IMR-90 (cell line): ENCODE results near the gene POLG2. TPM values are rescaled to one million over a fixed set of nuclear protein-coding genes. Genes with fewer than 3 reads are reported as not detected.

ENCODE experiments used
- ATAC-seq: fragments of 200-7000 bp; cut with Tn5 transposase; 2 replicates; pipeline ENCODE4 v1.9.1; 2020; ENCODE audit warnings: low read depth, mild to moderate bottlenecking, moderate library complexity
- BruUV-seq: library from RNA; stranded (reverse); fragments of 400-500 nt; replicated peaks from 2 replicates; lab custom pipeline; 2021; lab: Mats Ljungman, UMichigan
- CTCF ChIA-PET: fragments of 300-600 bp; formaldehyde crosslinking; extraction: SDS; loops from one replicate; lab custom pipeline; 2021; ENCODE audit warnings: antibody characterized with exemption; lab: Yijun Ruan, JAX
- POLR2A ChIA-PET: fragments of 300-600 bp; sonication (Branson Sonifier 250); formaldehyde crosslinking; loops from one replicate; lab custom pipeline; 2022; ENCODE audit warnings: antibody characterized with exemption; ENCODE audit not compliant: unreplicated experiment; lab: Charles Lee
- DNase-seq: peaks from one replicate; pipeline ENCODE4 v3.0.0; 2013
- H2AFZ ChIP-seq: replicated peaks from 2 replicates; pipeline ENCODE3; 2013; ENCODE audit warnings: low read length, mild to moderate bottlenecking; ENCODE audit not compliant: poor library complexity
- H2AK5ac ChIP-seq: 2 replicates; pipeline ENCODE4 v1.6.1; 2013; ENCODE audit warnings: low read depth, low read length, inconsistent platforms
- H2AK9ac ChIP-seq: replicated peaks from 2 replicates; pipeline ENCODE3; 2013; ENCODE audit warnings: mild to moderate bottlenecking, low read depth, low read length, moderate library complexity; ENCODE audit not compliant: poor library complexity
- H2BK120ac ChIP-seq: 2 replicates; pipeline ENCODE4 v1.6.1; 2013; ENCODE audit warnings: low read depth, low read length, inconsistent platforms
- H2BK15ac ChIP-seq: 3 replicates; pipeline ENCODE4 v1.6.1; 2013; ENCODE audit warnings: low read depth, low read length, inconsistent platforms
- H2BK20ac ChIP-seq: 2 replicates; pipeline ENCODE4 v1.6.1; 2013; ENCODE audit warnings: low read depth, mild to moderate bottlenecking, inconsistent platforms, low read length, moderate library complexity
- H2BK5ac ChIP-seq: 2 replicates; pipeline ENCODE4 v1.6.1; 2013; ENCODE audit warnings: mild to moderate bottlenecking, low read depth, low read length, inconsistent platforms; ENCODE audit not compliant: poor library complexity, severe bottlenecking
- H3K14ac ChIP-seq: replicated peaks from 2 replicates; pipeline ENCODE4 v1.6.1; 2013; ENCODE audit warnings: low read depth, low read length, inconsistent platforms
- H3K18ac ChIP-seq: 2 replicates; pipeline ENCODE4 v1.6.1; 2013; ENCODE audit warnings: low read depth, low read length, control low read depth
- H3K23ac ChIP-seq: 2 replicates; pipeline ENCODE4 v1.6.1; 2013; ENCODE audit warnings: low read depth, low read length, inconsistent platforms
- H3K27ac ChIP-seq: 2 replicates; pipeline ENCODE4 v1.5.1; 2013; ENCODE audit warnings: mild to moderate bottlenecking, control low read depth, low read length; ENCODE audit not compliant: insufficient read depth
- H3K27me3 ChIP-seq: 2 replicates; pipeline ENCODE4 v1.6.1; 2013; ENCODE audit warnings: low read length; ENCODE audit not compliant: control insufficient read depth, insufficient read depth
- H3K36me3 ChIP-seq: 2 replicates; pipeline ENCODE4 v1.6.1; 2013; ENCODE audit warnings: low read length, mixed read lengths; ENCODE audit not compliant: control insufficient read depth, insufficient read depth
- H3K4ac ChIP-seq: 2 replicates; pipeline ENCODE4 v1.6.1; 2013; ENCODE audit warnings: low read depth, low read length, inconsistent platforms
- H3K4me1 ChIP-seq: 2 replicates; pipeline ENCODE4 v1.6.1; 2013; ENCODE audit warnings: low read length, mixed read lengths; ENCODE audit not compliant: control insufficient read depth, insufficient read depth
- H3K4me2 ChIP-seq: 2 replicates; pipeline ENCODE4 v1.6.1; 2013; ENCODE audit warnings: low read depth, mild to moderate bottlenecking, control low read depth, low read length, moderate library complexity
- H3K4me3 ChIP-seq: 2 replicates; pipeline ENCODE4 v1.5.1; 2013; ENCODE audit warnings: low read depth, mild to moderate bottlenecking, control low read depth, low read length, moderate library complexity; ENCODE audit not compliant: insufficient read depth
- H3K56ac ChIP-seq: 2 replicates; pipeline ENCODE4 v1.6.1; 2013; ENCODE audit warnings: low read length, inconsistent platforms; ENCODE audit not compliant: insufficient read depth; ENCODE audit errors: extremely low read depth
- H3K79me1 ChIP-seq, 2 experiments: 2 replicates each; pipeline ENCODE4 v1.6.1; 2013; ENCODE audit warnings: low read length in 2 of 2, inconsistent platforms in 1 of 2, low read depth in 1 of 2
- H3K9ac ChIP-seq: 2 replicates; pipeline ENCODE4 v1.6.1; 2013; ENCODE audit warnings: low read depth, low read length, control low read depth
- H3K9me1 ChIP-seq: 2 replicates; pipeline ENCODE4 v1.6.1; 2013; ENCODE audit warnings: low read length, inconsistent platforms; ENCODE audit not compliant: insufficient read depth
- H3K9me3 ChIP-seq: 2 replicates; pipeline ENCODE4 v1.6.1; 2013; ENCODE audit warnings: low read length; ENCODE audit not compliant: control insufficient read depth, insufficient read depth
- H4K20me1 ChIP-seq: 2 replicates; pipeline ENCODE4 v1.6.1; 2013; ENCODE audit warnings: low read length, inconsistent platforms; ENCODE audit not compliant: insufficient read depth
- H4K5ac ChIP-seq: 2 replicates; pipeline ENCODE4 v1.6.1; 2013; ENCODE audit warnings: mild to moderate bottlenecking, low read depth, low read length, control low read depth
- H4K8ac ChIP-seq, 2 experiments: 2 replicates each; pipeline ENCODE4 v1.6.1; 2013; ENCODE audit warnings: low read depth in 2 of 2, low read length in 2 of 2, control low read depth in 1 of 2, inconsistent platforms in 1 of 2
- H4K91ac ChIP-seq: 2 replicates; pipeline ENCODE4 v1.6.1; 2013; ENCODE audit warnings: low read depth, low read length, inconsistent platforms; ENCODE audit not compliant: insufficient read depth
- BHLHE40 ChIP-seq: fragments of 150-350 bp; IDR thresholded peaks from 2 replicates; pipeline ENCODE4 v1.6.1; 2016; ENCODE audit warnings: mild to moderate bottlenecking, low read depth, low read length
- CEBPB ChIP-seq: IDR thresholded peaks from 2 replicates; pipeline ENCODE4 v1.6.1; 2012; ENCODE audit warnings: low read depth, low read length, improper control_type of control experiment
- CHD1 ChIP-seq: IDR thresholded peaks from 2 replicates; pipeline ENCODE4 v1.6.1; 2012; ENCODE audit warnings: low read depth, low read length, improper control_type of control experiment
- CTCF ChIP-seq: conservative IDR thresholded peaks from 2 replicates; pipeline ENCODE4 v1.5.1; 2012; ENCODE audit warnings: mild to moderate bottlenecking, low read depth, low read length, improper control_type of control experiment
- ELK1 ChIP-seq: fragments of 150-350 bp; IDR thresholded peaks from 2 replicates; pipeline ENCODE4 v1.6.1; 2016; ENCODE audit warnings: low read depth, mild to moderate bottlenecking, low read length, moderate library complexity, borderline replicate concordance
- FOS ChIP-seq: fragments of 150-350 bp; IDR thresholded peaks from 2 replicates; pipeline ENCODE4 v1.6.1; 2016; ENCODE audit warnings: low read depth, low read length
- MAFK ChIP-seq: IDR thresholded peaks from 2 replicates; pipeline ENCODE4 v1.6.1; 2012; ENCODE audit warnings: low read depth, low read length, improper control_type of control experiment
- MAZ ChIP-seq: IDR thresholded peaks from 2 replicates; pipeline ENCODE4 v1.6.1; 2012; ENCODE audit warnings: low read depth, mild to moderate bottlenecking, low read length, improper control_type of control experiment, moderate library complexity, borderline replicate concordance
- MXI1 ChIP-seq: IDR thresholded peaks from 2 replicates; pipeline ENCODE4 v1.6.1; 2012; ENCODE audit warnings: low read depth, mild to moderate bottlenecking, low read length, moderate library complexity, borderline replicate concordance
- NFE2L2 ChIP-seq: fragments of 150-350 bp; IDR thresholded peaks from 2 replicates; pipeline ENCODE4 v1.6.1; 2016; ENCODE audit warnings: low read depth, mild to moderate bottlenecking, low read length
- POLR2A ChIP-seq: IDR thresholded peaks from 2 replicates; pipeline ENCODE4 v1.6.1; 2012; ENCODE audit warnings: mild to moderate bottlenecking, low read depth, low read length
- RAD21 ChIP-seq: IDR thresholded peaks from 2 replicates; pipeline ENCODE4 v1.6.1; 2012; ENCODE audit warnings: low read length, improper control_type of control experiment
- RCOR1 ChIP-seq: IDR thresholded peaks from 2 replicates; pipeline ENCODE4 v1.6.1; 2012; ENCODE audit warnings: mild to moderate bottlenecking, low read length, improper control_type of control experiment; ENCODE audit not compliant: insufficient replicate concordance
- RFX5 ChIP-seq: IDR thresholded peaks from 2 replicates; pipeline ENCODE4 v1.8.0; 2012; ENCODE audit warnings: low read depth, mild to moderate bottlenecking, low read length, moderate library complexity
- SMC3 ChIP-seq: fragments of 150-350 bp; IDR thresholded peaks from 2 replicates; pipeline ENCODE4 v1.6.1; 2016; ENCODE audit warnings: low read depth, mild to moderate bottlenecking, antibody characterized with exemption, low read length, moderate library complexity
- USF2 ChIP-seq: fragments of 150-350 bp; IDR thresholded peaks from 2 replicates; pipeline ENCODE4 v1.6.1; 2017; ENCODE audit warnings: mild to moderate bottlenecking, antibody characterized with exemption, low read length, low read depth
- WGBS, 2 experiments: methylation state at CpG; one replicate each; pipeline versions ENCODE4 v1.1.5 to v1.1.7; 2013; ENCODE audit warnings: missing lambda C conversion rate in 2 of 2; ENCODE audit not compliant: insufficient read length in 1 of 2; ENCODE audit errors: extremely low coverage in 2 of 2; 5-methylcytosine and 5-hydroxymethylcytosine counted together
- dilution Hi-C: fragments of 300-500 bp; cut with HindIII; formaldehyde crosslinking; loops from one replicate; pipeline ENCODE4 v1.14.3; 2018; ENCODE audit warnings: low sequenced_read_pairs; ENCODE audit not compliant: unreplicated experiment
- in situ Hi-C: fragments of 300-500 bp; cut with MboI; formaldehyde crosslinking; loops from 3 replicates; pipeline ENCODE4 v1.14.3; 2019; ENCODE audit warnings: low sequenced_read_pairs, inconsistent platforms, mixed read lengths
- intact Hi-C: fragments of 100-400 bp; cut with micrococcal nuclease; formaldehyde crosslinking; loops from 2 replicates; pipeline ENCODE4 v1.10.0; 2022
- polyA plus RNA-seq, 3 experiments: library from polyadenylated mRNA; depleted of rRNA; stranded (reverse); fragments of >200 nt; gene quantifications; 2 replicates each; pipeline ENCODE4 v1.2.3, GENCODE V29; 2012; ENCODE audit warnings: low replicate concordance in 1 of 3
- total RNA-seq: library from RNA; depleted of rRNA; stranded (reverse); fragments of >200 nt; gene quantifications from 2 replicates; pipeline ENCODE4 v1.2.3, GENCODE V29; 2012

POLG2 gene
- total and polyA plus RNA-seq, 2 of the 4 experiments (the other 2 are of a cell fraction), result 7.0 to 7.7 TPM

GRCh38 chr17:64442541-64442971 lies 54.3 kb downstream of the POLG2 start:
- Histone ChIP-seq H2BK120ac (no peak overlapping the region), H3K79me1 (no peaks in the 10 kb centered on the region), H4K20me1 (no peaks in the 10 kb centered on the region), H3K4me1 (no peaks in the 10 kb centered on the region), H3K4ac (no peak overlapping the region), H2AFZ (peak overlapping the region; percentile 76), H3K27me3 (0 out of 2 replicates have a peak, but pooled peaks cover 2% of the 10 kb centered on the region), H3K56ac (no peak overlapping the region), H2BK20ac (no peak overlapping the region), H3K9me3 (peaks cover 12% of the 10 kb centered on the region), H2BK15ac (no peak overlapping the region), H3K14ac (no peak overlapping the region), H2AK5ac (no peak overlapping the region), H4K5ac (no peak overlapping the region), H3K4me3 (no peak overlapping the region), H4K8ac (no peak overlapping the region), H2BK5ac (no peak overlapping the region), H3K27ac (no peak overlapping the region), H3K18ac (no peak overlapping the region), H3K9me1 (no peaks in the 10 kb centered on the region), H3K36me3 (no peaks in the 10 kb centered on the region), H3K4me2 (no peak overlapping the region), H3K23ac (no peak overlapping the region), H2AK9ac (no peak overlapping the region), H4K91ac (no peak overlapping the region), H3K9ac (no peak overlapping the region)
- no TSS peak for BruUV-seq
- ChIA-PET POLR2A (no interaction called here), CTCF (no interaction called here)
- intact Hi-C loops (no loop called here), dilution Hi-C loops (no loop called here), in situ Hi-C loops (no loop called here)
- no peak for DNase-seq
- no CpG with 5 or more reads among the region's 3 CpGs for WGBS, 2 experiments
- TF ChIP-seq FOS (no peak), NFE2L2 (no peak), POLR2A (no peak), CHD1 (no peak), SMC3 (no peak), RFX5 (no peak), MAFK (no peak), USF2 (no peak), MAZ (no peak), ELK1 (no peak), BHLHE40 (no peak), CTCF (no peak), RCOR1 (no peak), CEBPB (no peak), MXI1 (no peak), RAD21 (no peak)
- ATAC-seq, result no peak
